GM23338 (cell line): Measurements from ENCODE around the gene KCNAB1. TPM values are rescaled to one million over a fixed set of nuclear protein-coding genes. Genes with fewer than 3 reads are reported as not detected.
A peak's percentile ranks its signal among the peaks of the same experiment; 100 is the strongest.

Source experiments
- ATAC-seq: fragments of 200-7000 bp; cut with Tn5 transposase; 3 replicates; pipeline ENCODE4 v1.9.1; 2020
- DNase-seq: peaks from one replicate; pipeline ENCODE4 v3.0.0-alpha.2; 2015; ENCODE audit warnings: low spot score
- H2AFZ ChIP-seq: fragments of 200-600 bp; sonication (generic); 2 replicates; pipeline ENCODE4 v1.8.0; 2016; ENCODE audit warnings: antibody characterized with exemption, mild to moderate bottlenecking, moderate library complexity
- H3F3A ChIP-seq: fragments of 200-600 bp; sonication (generic); replicated peaks from 2 replicates; pipeline ENCODE4 v1.8.0; 2017; ENCODE audit warnings: antibody characterized with exemption, mixed run types, low read depth
- H3K27ac ChIP-seq: fragments of 200-600 bp; sonication (generic); 2 replicates; pipeline ENCODE4 v1.6.1; 2016; ENCODE audit warnings: low read depth
- H3K27me3 ChIP-seq: fragments of 200-600 bp; sonication (generic); 2 replicates; pipeline ENCODE4 v1.8.0; 2016; ENCODE audit warnings: mild to moderate bottlenecking, mixed run types, moderate library complexity; ENCODE audit not compliant: insufficient read depth
- H3K36me3 ChIP-seq: fragments of 200-600 bp; sonication (generic); 2 replicates; pipeline ENCODE4 v1.8.0; 2016; ENCODE audit warnings: mild to moderate bottlenecking; ENCODE audit not compliant: insufficient read depth
- H3K4me1 ChIP-seq: fragments of 200-600 bp; sonication (generic); 2 replicates; pipeline ENCODE4 v1.8.0; 2016; ENCODE audit warnings: mild to moderate bottlenecking, moderate library complexity; ENCODE audit not compliant: insufficient read depth
- H3K4me2 ChIP-seq: fragments of 200-600 bp; sonication (generic); 2 replicates; pipeline ENCODE4 v1.7.1; 2017; ENCODE audit warnings: mixed run types
- H3K4me3 ChIP-seq: fragments of 200-600 bp; sonication (generic); 2 replicates; pipeline ENCODE4 v1.6.1; 2016; ENCODE audit warnings: mixed run types
- H3K79me2 ChIP-seq: fragments of 200-600 bp; sonication (generic); replicated peaks from 2 replicates; pipeline ENCODE4 v1.8.0; 2017; ENCODE audit warnings: mild to moderate bottlenecking; ENCODE audit not compliant: insufficient read depth
- H3K9me2 ChIP-seq: fragments of 200-600 bp; sonication (generic); 2 replicates; pipeline ENCODE4 v1.8.0; 2017; ENCODE audit not compliant: insufficient read depth
- H4K20me1 ChIP-seq: fragments of 200-600 bp; sonication (generic); replicated peaks from 2 replicates; pipeline ENCODE4 v1.8.0; 2017; ENCODE audit warnings: mild to moderate bottlenecking; ENCODE audit not compliant: insufficient read depth
- H3K27ac Mint-ChIP-seq: 2 replicates; pipeline ENCODE4 v1.8.0; 2020; ENCODE audit warnings: inconsistent platforms, mild to moderate bottlenecking, moderate library complexity, mixed read lengths
- H3K27me3 Mint-ChIP-seq: 3 replicates; pipeline ENCODE4 v1.8.0; 2022; ENCODE audit warnings: low read depth, mild to moderate bottlenecking, moderate library complexity, mixed read lengths, inconsistent platforms; ENCODE audit not compliant: insufficient read depth, poor library complexity
- H3K36me3 Mint-ChIP-seq: 3 replicates; pipeline ENCODE4 v1.8.0; 2021; ENCODE audit warnings: low read depth, mild to moderate bottlenecking, inconsistent platforms, moderate library complexity, mixed read lengths
- H3K4me1 Mint-ChIP-seq: 3 replicates; pipeline ENCODE4 v1.8.0; 2020; ENCODE audit warnings: mild to moderate bottlenecking, inconsistent platforms, mixed read lengths
- H3K4me3 Mint-ChIP-seq: 3 replicates; pipeline ENCODE4 v1.8.0; 2021; ENCODE audit warnings: moderate library complexity, mild to moderate bottlenecking, inconsistent platforms, mixed read lengths
- H3K9me3 Mint-ChIP-seq: 3 replicates; pipeline ENCODE4 v1.8.0; 2020; ENCODE audit warnings: moderate library complexity, mild to moderate bottlenecking, inconsistent platforms, mixed read lengths
- CREB1 ChIP-seq: fragments of 250-450 bp; sonication (Bioruptor Pico); IDR thresholded peaks from 2 replicates; pipeline ENCODE4 v1.5.0; 2020; ENCODE audit warnings: low read depth, mild to moderate bottlenecking, moderate library complexity
- ETS1 ChIP-seq: IDR thresholded peaks from 2 replicates; pipeline ENCODE4 v1.6.1; 2016; ENCODE audit warnings: antibody characterized with exemption
- EZH2 ChIP-seq: fragments of 200-600 bp; sonication (generic); IDR thresholded peaks from one replicate; pipeline ENCODE4 v1.8.0; 2017; ENCODE audit warnings: antibody characterized with exemption, mild to moderate bottlenecking, low read depth; ENCODE audit not compliant: unreplicated experiment
- EZH2phosphoT487 ChIP-seq: fragments of 200-600 bp; sonication (generic); IDR thresholded peaks from one replicate; pipeline ENCODE4 v1.8.1; 2018; ENCODE audit warnings: antibody characterized with exemption; ENCODE audit not compliant: unreplicated experiment
- JUNB ChIP-seq: IDR thresholded peaks from one replicate; pipeline ENCODE4 v1.6.1; 2016; ENCODE audit warnings: antibody characterized with exemption; ENCODE audit not compliant: unreplicated experiment
- NANOG ChIP-seq: IDR thresholded peaks from 2 replicates; pipeline ENCODE4 v1.6.1; 2016; ENCODE audit warnings: antibody characterized with exemption, borderline replicate concordance
- STAT1 ChIP-seq: IDR thresholded peaks from one replicate; pipeline ENCODE4 v1.6.1; 2016; ENCODE audit warnings: antibody characterized with exemption; ENCODE audit not compliant: unreplicated experiment
- ZNF114 ChIP-seq: fragments of 250-450 bp; sonication (Bioruptor Pico); IDR thresholded peaks from 2 replicates; pipeline ENCODE4 v1.5.0; 2020; ENCODE audit warnings: mild to moderate bottlenecking, moderate library complexity
- ZNF331 ChIP-seq: fragments of 250-450 bp; sonication (Bioruptor Pico); IDR thresholded peaks from 2 replicates; pipeline ENCODE4 v1.5.0; 2020; ENCODE audit warnings: low read depth, mild to moderate bottlenecking, moderate library complexity
- polyA plus RNA-seq: library from polyadenylated mRNA; unstranded; fragments of >200 nt; fragmentation: Nextera tagmentation; extraction: Ambion mirVana; gene quantifications from 2 replicates; pipeline ENCODE4 v1.2.1, GENCODE V29; 2016
- total RNA-seq: library from RNA; depleted of rRNA; stranded (reverse); fragments of >200 nt; shearing (Covaris generic); gene quantifications from 2 replicates; pipeline ENCODE4 v1.2.3, GENCODE V29; 2014
- TF ChIP-seq, protein P1 (sequence below), 2 experiments: fragments of 200-600 bp in 1 of 2; sonication (generic) in 1 of 2; conservative IDR thresholded peaks; 2 replicates each; pipeline versions ENCODE4 v1.5.1 to v1.6.1; 2016 to 2017; ENCODE audit warnings: antibody characterized with exemption in 2 of 2, low read depth in 2 of 2, mild to moderate bottlenecking in 2 of 2, moderate library complexity in 1 of 2
- TF ChIP-seq, protein P2 (sequence below): fragments of 250-450 bp; sonication (Bioruptor Pico); IDR thresholded peaks from 2 replicates; pipeline ENCODE4 v1.5.0; 2020; ENCODE audit warnings: mild to moderate bottlenecking, moderate library complexity
- TF ChIP-seq, protein P3 (sequence below): IDR thresholded peaks from one replicate; pipeline ENCODE4 v1.6.1; 2018; ENCODE audit warnings: antibody characterized with exemption; ENCODE audit not compliant: unreplicated experiment

KCNAB1 gene
- total and polyA plus RNA-seq, 2 experiments from 2014 or later = 0.69 to 2.6 TPM

DNA sequence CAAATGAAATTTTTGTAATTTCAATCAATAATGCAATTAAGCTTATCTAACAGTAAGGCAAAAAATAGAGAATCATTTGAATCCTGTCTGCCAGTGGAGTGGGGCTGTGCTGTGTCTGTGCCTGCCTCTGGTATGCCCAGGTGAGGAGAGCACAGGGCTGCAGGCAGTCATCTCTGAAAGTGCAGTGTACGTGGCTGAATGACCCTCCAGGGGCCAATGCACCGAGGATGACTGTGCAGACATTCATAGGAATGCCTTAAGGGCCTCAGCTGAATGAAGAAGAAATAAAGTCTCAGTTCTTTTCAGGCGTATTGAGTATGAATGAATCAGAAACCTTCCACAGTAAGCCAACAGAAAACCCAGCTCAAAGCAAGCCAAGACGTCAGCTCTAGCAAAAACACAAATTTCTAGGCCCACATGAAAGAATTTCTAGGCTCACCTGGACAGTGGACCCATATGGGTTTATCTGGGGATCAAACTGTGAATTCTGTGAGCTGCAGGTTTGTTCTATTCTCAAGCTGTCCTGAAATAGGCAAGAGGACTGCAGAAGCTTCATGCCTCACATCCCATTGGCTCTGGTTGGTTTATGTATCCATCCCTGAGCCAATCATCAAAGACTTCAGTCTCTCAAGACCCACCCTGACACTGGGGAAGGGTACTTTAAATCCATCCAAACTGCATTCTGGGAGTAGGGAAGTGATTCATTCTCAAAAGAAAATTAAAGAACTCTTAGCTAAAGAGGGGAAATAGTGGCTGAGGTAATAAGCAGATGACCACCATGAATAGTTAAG is 311.2 kb downstream of the KCNAB1 start (continued):
- TF ChIP-seq, protein P1, sequence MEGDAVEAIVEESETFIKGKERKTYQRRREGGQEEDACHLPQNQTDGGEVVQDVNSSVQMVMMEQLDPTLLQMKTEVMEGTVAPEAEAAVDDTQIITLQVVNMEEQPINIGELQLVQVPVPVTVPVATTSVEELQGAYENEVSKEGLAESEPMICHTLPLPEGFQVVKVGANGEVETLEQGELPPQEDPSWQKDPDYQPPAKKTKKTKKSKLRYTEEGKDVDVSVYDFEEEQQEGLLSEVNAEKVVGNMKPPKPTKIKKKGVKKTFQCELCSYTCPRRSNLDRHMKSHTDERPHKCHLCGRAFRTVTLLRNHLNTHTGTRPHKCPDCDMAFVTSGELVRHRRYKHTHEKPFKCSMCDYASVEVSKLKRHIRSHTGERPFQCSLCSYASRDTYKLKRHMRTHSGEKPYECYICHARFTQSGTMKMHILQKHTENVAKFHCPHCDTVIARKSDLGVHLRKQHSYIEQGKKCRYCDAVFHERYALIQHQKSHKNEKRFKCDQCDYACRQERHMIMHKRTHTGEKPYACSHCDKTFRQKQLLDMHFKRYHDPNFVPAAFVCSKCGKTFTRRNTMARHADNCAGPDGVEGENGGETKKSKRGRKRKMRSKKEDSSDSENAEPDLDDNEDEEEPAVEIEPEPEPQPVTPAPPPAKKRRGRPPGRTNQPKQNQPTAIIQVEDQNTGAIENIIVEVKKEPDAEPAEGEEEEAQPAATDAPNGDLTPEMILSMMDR (conservative IDR thresholded peaks at IDR 0.05; ENCODE audit: low read depth in 2 of 2) = no peak

GRCh38 chr3:156432563-156432962 is 312.2 kb downstream of the KCNAB1 start:
- peak overlapping the region; percentile 56; the same call in 1 of the 2 replicates for H2AFZ ChIP-seq
- H3K27ac Mint-ChIP-seq = no peak overlapping the region
- H3K27ac ChIP-seq = no peak overlapping the region
- H3F3A ChIP-seq = no peaks in the 10 kb centered on the region
- no peaks in the 10 kb centered on the region for H3K36me3 ChIP-seq
- H3K36me3 Mint-ChIP-seq = no peaks in the 10 kb centered on the region
- H3K4me2 ChIP-seq = no peak overlapping the region
- H3K4me1 Mint-ChIP-seq = no peaks in the 10 kb centered on the region
- DNase-seq = no peak
- peaks cover 3% of the 10 kb centered on the region for H3K27me3 Mint-ChIP-seq
- H3K27me3 ChIP-seq = no peaks in the 10 kb centered on the region
- H4K20me1 ChIP-seq = no peaks in the 10 kb centered on the region
- no peaks in the 10 kb centered on the region for H3K9me3 Mint-ChIP-seq
- H3K9me2 ChIP-seq = no peaks in the 10 kb centered on the region; the same call in 1 of the 2 replicates
- no peak overlapping the region for H3K4me3 Mint-ChIP-seq
- H3K79me2 ChIP-seq = no peaks in the 10 kb centered on the region
- ATAC-seq = no peak
- H3K4me1 ChIP-seq = no peaks in the 10 kb centered on the region
- no peak overlapping the region for H3K4me3 ChIP-seq
- TF ChIP-seq ZNF114 (CRISPR knock-in tag) (no peak), ZNF331 (no peak), STAT1 (no peak), EZH2 (no peak), NANOG (no peak), JUNB (no peak), ETS1 (no peak), CREB1 (CRISPR knock-in tag) (no peak), EZH2phosphoT487 (no peak)
- TF ChIP-seq, protein P2, sequence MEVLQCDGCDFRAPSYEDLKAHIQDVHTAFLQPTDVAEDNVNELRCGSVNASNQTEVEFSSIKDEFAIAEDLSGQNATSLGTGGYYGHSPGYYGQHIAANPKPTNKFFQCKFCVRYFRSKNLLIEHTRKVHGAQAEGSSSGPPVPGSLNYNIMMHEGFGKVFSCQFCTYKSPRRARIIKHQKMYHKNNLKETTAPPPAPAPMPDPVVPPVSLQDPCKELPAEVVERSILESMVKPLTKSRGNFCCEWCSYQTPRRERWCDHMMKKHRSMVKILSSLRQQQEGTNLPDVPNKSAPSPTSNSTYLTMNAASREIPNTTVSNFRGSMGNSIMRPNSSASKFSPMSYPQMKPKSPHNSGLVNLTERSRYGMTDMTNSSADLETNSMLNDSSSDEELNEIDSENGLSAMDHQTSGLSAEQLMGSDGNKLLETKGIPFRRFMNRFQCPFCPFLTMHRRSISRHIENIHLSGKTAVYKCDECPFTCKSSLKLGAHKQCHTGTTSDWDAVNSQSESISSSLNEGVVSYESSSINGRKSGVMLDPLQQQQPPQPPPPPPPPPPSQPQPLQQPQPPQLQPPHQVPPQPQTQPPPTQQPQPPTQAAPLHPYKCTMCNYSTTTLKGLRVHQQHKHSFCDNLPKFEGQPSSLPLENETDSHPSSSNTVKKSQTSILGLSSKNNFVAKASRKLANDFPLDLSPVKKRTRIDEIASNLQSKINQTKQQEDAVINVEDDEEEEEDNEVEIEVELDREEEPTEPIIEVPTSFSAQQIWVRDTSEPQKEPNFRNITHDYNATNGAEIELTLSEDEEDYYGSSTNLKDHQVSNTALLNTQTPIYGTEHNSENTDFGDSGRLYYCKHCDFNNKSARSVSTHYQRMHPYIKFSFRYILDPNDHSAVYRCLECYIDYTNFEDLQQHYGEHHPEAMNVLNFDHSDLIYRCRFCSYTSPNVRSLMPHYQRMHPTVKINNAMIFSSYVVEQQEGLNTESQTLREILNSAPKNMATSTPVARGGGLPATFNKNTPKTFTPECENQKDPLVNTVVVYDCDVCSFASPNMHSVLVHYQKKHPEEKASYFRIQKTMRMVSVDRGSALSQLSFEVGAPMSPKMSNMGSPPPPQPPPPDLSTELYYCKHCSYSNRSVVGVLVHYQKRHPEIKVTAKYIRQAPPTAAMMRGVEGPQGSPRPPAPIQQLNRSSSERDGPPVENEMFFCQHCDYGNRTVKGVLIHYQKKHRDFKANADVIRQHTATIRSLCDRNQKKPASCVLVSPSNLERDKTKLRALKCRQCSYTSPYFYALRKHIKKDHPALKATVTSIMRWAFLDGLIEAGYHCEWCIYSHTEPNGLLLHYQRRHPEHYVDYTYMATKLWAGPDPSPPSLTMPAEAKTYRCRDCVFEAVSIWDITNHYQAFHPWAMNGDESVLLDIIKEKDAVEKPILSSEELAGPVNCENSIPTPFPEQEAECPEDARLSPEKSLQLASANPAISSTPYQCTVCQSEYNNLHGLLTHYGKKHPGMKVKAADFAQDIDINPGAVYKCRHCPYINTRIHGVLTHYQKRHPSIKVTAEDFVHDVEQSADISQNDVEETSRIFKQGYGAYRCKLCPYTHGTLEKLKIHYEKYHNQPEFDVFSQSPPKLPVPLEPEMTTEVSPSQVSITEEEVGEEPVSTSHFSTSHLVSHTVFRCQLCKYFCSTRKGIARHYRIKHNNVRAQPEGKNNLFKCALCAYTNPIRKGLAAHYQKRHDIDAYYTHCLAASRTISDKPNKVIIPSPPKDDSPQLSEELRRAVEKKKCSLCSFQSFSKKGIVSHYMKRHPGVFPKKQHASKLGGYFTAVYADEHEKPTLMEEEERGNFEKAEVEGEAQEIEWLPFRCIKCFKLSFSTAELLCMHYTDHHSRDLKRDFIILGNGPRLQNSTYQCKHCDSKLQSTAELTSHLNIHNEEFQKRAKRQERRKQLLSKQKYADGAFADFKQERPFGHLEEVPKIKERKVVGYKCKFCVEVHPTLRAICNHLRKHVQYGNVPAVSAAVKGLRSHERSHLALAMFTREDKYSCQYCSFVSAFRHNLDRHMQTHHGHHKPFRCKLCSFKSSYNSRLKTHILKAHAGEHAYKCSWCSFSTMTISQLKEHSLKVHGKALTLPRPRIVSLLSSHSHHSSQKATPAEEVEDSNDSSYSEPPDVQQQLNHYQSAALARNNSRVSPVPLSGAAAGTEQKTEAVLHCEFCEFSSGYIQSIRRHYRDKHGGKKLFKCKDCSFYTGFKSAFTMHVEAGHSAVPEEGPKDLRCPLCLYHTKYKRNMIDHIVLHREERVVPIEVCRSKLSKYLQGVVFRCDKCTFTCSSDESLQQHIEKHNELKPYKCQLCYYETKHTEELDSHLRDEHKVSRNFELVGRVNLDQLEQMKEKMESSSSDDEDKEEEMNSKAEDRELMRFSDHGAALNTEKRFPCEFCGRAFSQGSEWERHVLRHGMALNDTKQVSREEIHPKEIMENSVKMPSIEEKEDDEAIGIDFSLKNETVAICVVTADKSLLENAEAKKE (CRISPR knock-in tag) = no peak
- TF ChIP-seq, protein P3, sequence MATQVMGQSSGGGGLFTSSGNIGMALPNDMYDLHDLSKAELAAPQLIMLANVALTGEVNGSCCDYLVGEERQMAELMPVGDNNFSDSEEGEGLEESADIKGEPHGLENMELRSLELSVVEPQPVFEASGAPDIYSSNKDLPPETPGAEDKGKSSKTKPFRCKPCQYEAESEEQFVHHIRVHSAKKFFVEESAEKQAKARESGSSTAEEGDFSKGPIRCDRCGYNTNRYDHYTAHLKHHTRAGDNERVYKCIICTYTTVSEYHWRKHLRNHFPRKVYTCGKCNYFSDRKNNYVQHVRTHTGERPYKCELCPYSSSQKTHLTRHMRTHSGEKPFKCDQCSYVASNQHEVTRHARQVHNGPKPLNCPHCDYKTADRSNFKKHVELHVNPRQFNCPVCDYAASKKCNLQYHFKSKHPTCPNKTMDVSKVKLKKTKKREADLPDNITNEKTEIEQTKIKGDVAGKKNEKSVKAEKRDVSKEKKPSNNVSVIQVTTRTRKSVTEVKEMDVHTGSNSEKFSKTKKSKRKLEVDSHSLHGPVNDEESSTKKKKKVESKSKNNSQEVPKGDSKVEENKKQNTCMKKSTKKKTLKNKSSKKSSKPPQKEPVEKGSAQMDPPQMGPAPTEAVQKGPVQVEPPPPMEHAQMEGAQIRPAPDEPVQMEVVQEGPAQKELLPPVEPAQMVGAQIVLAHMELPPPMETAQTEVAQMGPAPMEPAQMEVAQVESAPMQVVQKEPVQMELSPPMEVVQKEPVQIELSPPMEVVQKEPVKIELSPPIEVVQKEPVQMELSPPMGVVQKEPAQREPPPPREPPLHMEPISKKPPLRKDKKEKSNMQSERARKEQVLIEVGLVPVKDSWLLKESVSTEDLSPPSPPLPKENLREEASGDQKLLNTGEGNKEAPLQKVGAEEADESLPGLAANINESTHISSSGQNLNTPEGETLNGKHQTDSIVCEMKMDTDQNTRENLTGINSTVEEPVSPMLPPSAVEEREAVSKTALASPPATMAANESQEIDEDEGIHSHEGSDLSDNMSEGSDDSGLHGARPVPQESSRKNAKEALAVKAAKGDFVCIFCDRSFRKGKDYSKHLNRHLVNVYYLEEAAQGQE = no peak
